HepG2 (cell line): ENCODE data around the gene HORMAD2. TPM values are rescaled to one million over a fixed set of nuclear protein-coding genes. Genes with fewer than 3 reads are reported as not detected.

Experiments used
- HMG20A ChIP-seq: IDR thresholded peaks from 2 replicates; pipeline ENCODE4 v1.6.1; 2016; ENCODE audit warnings: borderline replicate concordance
- HOXA9 ChIP-seq: sonication (generic); formaldehyde crosslinking; IDR thresholded peaks from 2 replicates; pipeline ENCODE4 v1.8.1; 2022; ENCODE audit warnings: missing genetic modification reagents, mild to moderate bottlenecking, moderate library complexity, borderline replicate concordance
- ISX ChIP-seq: sonication (generic); formaldehyde crosslinking; conservative IDR thresholded peaks from 2 replicates; pipeline ENCODE4 v1.5.0; 2020; ENCODE audit warnings: missing genetic modification reagents
- MIER3 ChIP-seq: IDR thresholded peaks from 2 replicates; pipeline ENCODE4 v1.6.1; 2016; ENCODE audit warnings: missing compliant biosample characterization, borderline replicate concordance
- MXI1 ChIP-seq: IDR thresholded peaks from 3 replicates; pipeline ENCODE4 v1.6.1; 2012; ENCODE audit warnings: low read depth, low read length, inconsistent platforms, borderline replicate concordance
- NR1H2 ChIP-seq: sonication (generic); formaldehyde crosslinking; IDR thresholded peaks from 2 replicates; pipeline ENCODE4 v1.8.1; 2022; ENCODE audit warnings: low read depth, missing genetic modification reagents, borderline replicate concordance
- RNF2 ChIP-seq: fragments of 450-650 bp; conservative IDR thresholded peaks from 2 replicates; pipeline ENCODE4 v1.6.1; 2016; ENCODE audit warnings: low read depth
- ZNF891 ChIP-seq: sonication (generic); formaldehyde crosslinking; IDR thresholded peaks from 2 replicates; pipeline ENCODE4 v1.5.0; 2020; ENCODE audit warnings: mild to moderate bottlenecking, missing genetic modification reagents
- ZSCAN20 ChIP-seq: sonication (generic); formaldehyde crosslinking; IDR thresholded peaks from 2 replicates; pipeline ENCODE4 v1.4.0; 2020; ENCODE audit warnings: missing genetic modification reagents, mild to moderate bottlenecking, borderline replicate concordance
- ZSCAN29 ChIP-seq: sonication (generic); formaldehyde crosslinking; conservative IDR thresholded peaks from 2 replicates; pipeline ENCODE4 v1.4.0; 2020; ENCODE audit warnings: mild to moderate bottlenecking, missing genetic modification reagents
- polyA plus RNA-seq, 8 experiments: library from polyadenylated mRNA; depleted of rRNA in 3 of 8; stranded (reverse) in 7 of 8; unstranded in 1 of 8; fragments of >200 nt; fragmentation: Illumina TruSeq in 4 of 8; extraction: Trizol in 4 of 8; gene quantifications; 2 replicates each; pipeline versions ENCODE4 v1.2.1 to v1.2.3, GENCODE V29; 2011 to 2016; ENCODE audit warnings: low read depth in 4 of 8, missing spikeins in 1 of 8, mixed read lengths in 1 of 8; ENCODE audit not compliant: insufficient read depth in 1 of 8
- total RNA-seq, 5 experiments: library from RNA; depleted of rRNA; stranded (reverse); fragments of >200 nt; fragmentation: Illumina TruSeq; extraction: Trizol; gene quantifications; 2 replicates each; pipeline ENCODE4 v1.2.3, GENCODE V29; 2016; ENCODE audit warnings: low read depth in 1 of 5
- TF ChIP-seq, protein P1 (sequence below): sonication (generic); formaldehyde crosslinking; IDR thresholded peaks from 2 replicates; pipeline ENCODE4 v1.4.0; 2020; ENCODE audit warnings: missing genetic modification reagents
- TF ChIP-seq, protein P2 (sequence below): sonication (generic); formaldehyde crosslinking; IDR thresholded peaks from 2 replicates; pipeline ENCODE4 v1.5.1; 2020; ENCODE audit warnings: mild to moderate bottlenecking, missing genetic modification reagents, moderate library complexity
- TF ChIP-seq, protein P3 (sequence below), 2 experiments: sonication (generic) in 1 of 2; formaldehyde crosslinking in 1 of 2; IDR thresholded peaks; 2 replicates each; pipeline versions ENCODE4 v1.5.1 to v1.6.1; 2011 to 2020; ENCODE audit warnings: borderline replicate concordance in 1 of 2, low read depth in 1 of 2, low read length in 1 of 2, mild to moderate bottlenecking in 1 of 2, missing genetic modification reagents in 1 of 2, moderate library complexity in 1 of 2

The HORMAD2 gene
- total and polyA plus RNA-seq, 2 of the 13 experiments (the other 11 are each of a cell fraction or from before 2014, with no cell fraction given): not detected

DNA sequence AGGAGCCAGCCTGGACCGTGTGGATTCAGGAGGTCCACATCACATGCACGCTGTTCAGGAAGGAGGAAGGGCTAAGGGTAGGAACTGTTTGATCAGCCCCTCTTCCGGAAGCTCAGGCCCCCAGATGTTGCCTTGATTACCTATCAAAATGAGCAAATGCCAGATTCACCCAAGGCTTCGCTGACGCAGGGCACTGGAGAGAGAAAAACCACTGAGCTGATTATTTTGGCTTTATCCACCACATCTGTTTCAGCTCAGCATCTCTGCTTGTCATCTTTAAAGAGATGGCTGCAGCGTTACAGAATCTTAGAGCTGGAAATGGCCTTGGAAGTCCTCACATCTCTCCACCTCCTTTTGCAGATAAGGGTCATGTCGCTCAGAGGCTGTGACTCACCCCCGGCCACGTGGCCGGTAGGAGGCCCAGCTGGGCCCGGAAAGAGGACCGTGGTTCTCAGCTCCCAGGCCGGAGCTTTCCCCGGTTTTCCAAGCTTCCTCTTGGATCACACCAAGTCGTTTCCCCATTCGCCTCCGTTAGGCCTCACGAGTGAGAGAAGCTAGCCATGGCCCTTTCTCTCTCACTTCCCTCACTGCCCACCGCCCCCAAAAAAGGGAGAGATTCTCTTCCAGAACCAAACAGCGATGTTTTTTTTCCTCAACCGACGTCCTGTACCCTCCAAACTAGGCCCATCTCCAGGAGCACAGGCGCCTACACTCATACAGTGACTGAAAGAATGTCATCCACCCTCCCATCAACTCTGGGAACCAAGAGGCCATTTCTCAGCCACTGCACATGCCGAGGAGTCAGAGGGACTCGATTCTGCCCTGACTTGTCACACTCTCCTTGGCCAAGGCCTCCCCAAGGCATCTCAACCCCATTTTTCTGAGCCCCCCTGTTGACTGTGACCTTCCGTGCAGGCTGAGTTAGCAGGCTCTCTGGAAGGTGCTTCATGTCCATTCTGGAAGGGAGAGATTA lies 128.7 kb downstream of the HORMAD2 start (continued):
- TF ChIP-seq, protein P1, sequence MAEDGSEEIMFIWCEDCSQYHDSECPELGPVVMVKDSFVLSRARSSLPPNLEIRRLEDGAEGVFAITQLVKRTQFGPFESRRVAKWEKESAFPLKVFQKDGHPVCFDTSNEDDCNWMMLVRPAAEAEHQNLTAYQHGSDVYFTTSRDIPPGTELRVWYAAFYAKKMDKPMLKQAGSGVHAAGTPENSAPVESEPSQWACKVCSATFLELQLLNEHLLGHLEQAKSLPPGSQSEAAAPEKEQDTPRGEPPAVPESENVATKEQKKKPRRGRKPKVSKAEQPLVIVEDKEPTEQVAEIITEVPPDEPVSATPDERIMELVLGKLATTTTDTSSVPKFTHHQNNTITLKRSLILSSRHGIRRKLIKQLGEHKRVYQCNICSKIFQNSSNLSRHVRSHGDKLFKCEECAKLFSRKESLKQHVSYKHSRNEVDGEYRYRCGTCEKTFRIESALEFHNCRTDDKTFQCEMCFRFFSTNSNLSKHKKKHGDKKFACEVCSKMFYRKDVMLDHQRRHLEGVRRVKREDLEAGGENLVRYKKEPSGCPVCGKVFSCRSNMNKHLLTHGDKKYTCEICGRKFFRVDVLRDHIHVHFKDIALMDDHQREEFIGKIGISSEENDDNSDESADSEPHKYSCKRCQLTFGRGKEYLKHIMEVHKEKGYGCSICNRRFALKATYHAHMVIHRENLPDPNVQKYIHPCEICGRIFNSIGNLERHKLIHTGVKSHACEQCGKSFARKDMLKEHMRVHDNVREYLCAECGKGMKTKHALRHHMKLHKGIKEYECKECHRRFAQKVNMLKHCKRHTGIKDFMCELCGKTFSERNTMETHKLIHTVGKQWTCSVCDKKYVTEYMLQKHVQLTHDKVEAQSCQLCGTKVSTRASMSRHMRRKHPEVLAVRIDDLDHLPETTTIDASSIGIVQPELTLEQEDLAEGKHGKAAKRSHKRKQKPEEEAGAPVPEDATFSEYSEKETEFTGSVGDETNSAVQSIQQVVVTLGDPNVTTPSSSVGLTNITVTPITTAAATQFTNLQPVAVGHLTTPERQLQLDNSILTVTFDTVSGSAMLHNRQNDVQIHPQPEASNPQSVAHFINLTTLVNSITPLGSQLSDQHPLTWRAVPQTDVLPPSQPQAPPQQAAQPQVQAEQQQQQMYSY (CRISPR knock-in tag): peak; percentile 81
- TF ChIP-seq ZNF891 (peak; percentile 57; the same call in 1 of the 2 replicates), NR1H2 (no peak), ZSCAN20 (CRISPR knock-in tag) (no peak), ZSCAN29 (no peak), HOXA9 (CRISPR knock-in tag) (no peak), MXI1 (peak; percentile 69; the same call in 1 of the 3 replicates), ISX (no peak), MIER3 (CRISPR knock-in tag) (0 out of 2 replicates have a peak, but pooled peaks have one; percentile 26), HMG20A (no peak), RNF2 (peak; percentile 67; the same call in 1 of the 2 replicates)
- TF ChIP-seq, protein P2, sequence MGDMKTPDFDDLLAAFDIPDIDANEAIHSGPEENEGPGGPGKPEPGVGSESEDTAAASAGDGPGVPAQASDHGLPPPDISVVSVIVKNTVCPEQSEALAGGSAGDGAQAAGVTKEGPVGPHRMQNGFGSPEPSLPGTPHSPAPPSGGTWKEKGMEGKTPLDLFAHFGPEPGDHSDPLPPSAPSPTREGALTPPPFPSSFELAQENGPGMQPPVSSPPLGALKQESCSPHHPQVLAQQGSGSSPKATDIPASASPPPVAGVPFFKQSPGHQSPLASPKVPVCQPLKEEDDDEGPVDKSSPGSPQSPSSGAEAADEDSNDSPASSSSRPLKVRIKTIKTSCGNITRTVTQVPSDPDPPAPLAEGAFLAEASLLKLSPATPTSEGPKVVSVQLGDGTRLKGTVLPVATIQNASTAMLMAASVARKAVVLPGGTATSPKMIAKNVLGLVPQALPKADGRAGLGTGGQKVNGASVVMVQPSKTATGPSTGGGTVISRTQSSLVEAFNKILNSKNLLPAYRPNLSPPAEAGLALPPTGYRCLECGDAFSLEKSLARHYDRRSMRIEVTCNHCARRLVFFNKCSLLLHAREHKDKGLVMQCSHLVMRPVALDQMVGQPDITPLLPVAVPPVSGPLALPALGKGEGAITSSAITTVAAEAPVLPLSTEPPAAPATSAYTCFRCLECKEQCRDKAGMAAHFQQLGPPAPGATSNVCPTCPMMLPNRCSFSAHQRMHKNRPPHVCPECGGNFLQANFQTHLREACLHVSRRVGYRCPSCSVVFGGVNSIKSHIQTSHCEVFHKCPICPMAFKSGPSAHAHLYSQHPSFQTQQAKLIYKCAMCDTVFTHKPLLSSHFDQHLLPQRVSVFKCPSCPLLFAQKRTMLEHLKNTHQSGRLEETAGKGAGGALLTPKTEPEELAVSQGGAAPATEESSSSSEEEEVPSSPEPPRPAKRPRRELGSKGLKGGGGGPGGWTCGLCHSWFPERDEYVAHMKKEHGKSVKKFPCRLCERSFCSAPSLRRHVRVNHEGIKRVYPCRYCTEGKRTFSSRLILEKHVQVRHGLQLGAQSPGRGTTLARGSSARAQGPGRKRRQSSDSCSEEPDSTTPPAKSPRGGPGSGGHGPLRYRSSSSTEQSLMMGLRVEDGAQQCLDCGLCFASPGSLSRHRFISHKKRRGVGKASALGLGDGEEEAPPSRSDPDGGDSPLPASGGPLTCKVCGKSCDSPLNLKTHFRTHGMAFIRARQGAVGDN (CRISPR knock-in tag): peak; percentile 98
- TF ChIP-seq, protein P3, sequence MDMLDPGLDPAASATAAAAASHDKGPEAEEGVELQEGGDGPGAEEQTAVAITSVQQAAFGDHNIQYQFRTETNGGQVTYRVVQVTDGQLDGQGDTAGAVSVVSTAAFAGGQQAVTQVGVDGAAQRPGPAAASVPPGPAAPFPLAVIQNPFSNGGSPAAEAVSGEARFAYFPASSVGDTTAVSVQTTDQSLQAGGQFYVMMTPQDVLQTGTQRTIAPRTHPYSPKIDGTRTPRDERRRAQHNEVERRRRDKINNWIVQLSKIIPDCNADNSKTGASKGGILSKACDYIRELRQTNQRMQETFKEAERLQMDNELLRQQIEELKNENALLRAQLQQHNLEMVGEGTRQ (IDR thresholded peaks at IDR 0.05; ENCODE audit: low read depth, low read length): peak; percentile 50; the same call in 1 of the 2 replicates
- TF ChIP-seq, protein P3 (CRISPR knock-in tag; IDR thresholded peaks at IDR 0.05; ENCODE audit: borderline replicate concordance): peak; percentile 74; the same call in 1 of the 2 replicates
